ENCODE data around the gene AEBP2.

Gene AEBP2

DNA sequence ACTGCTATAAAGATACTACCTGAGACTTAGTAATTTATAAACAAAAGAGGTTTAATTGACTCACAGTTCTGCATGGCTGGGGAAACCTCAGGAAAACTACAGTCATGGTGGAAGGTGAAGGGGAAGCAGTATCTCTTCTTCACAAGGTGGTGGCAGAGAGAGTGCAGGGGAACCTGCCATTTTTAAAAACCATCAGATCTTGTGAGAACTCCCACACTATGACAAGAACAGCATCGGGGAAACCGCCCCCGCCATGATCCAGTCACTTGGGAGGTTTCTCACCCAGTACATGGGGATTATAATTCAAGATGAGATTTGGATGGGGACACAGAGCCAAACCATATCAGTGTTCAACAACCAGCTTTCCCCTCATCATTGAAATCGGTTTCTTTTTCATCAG, 49.9 kb downstream of the AEBP2 start:
- no peak for DNase-seq (ENCODE audit: low read depth)
- TF ChIP-seq, protein P1, sequence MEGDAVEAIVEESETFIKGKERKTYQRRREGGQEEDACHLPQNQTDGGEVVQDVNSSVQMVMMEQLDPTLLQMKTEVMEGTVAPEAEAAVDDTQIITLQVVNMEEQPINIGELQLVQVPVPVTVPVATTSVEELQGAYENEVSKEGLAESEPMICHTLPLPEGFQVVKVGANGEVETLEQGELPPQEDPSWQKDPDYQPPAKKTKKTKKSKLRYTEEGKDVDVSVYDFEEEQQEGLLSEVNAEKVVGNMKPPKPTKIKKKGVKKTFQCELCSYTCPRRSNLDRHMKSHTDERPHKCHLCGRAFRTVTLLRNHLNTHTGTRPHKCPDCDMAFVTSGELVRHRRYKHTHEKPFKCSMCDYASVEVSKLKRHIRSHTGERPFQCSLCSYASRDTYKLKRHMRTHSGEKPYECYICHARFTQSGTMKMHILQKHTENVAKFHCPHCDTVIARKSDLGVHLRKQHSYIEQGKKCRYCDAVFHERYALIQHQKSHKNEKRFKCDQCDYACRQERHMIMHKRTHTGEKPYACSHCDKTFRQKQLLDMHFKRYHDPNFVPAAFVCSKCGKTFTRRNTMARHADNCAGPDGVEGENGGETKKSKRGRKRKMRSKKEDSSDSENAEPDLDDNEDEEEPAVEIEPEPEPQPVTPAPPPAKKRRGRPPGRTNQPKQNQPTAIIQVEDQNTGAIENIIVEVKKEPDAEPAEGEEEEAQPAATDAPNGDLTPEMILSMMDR (IDR thresholded peaks at IDR 0.05; ENCODE audit: low read length, missing control alignments) = no peak
- no peak overlapping the region for H3K4me3 ChIP-seq (replicated peaks; ENCODE audit: low read depth, low read length)

DNA sequence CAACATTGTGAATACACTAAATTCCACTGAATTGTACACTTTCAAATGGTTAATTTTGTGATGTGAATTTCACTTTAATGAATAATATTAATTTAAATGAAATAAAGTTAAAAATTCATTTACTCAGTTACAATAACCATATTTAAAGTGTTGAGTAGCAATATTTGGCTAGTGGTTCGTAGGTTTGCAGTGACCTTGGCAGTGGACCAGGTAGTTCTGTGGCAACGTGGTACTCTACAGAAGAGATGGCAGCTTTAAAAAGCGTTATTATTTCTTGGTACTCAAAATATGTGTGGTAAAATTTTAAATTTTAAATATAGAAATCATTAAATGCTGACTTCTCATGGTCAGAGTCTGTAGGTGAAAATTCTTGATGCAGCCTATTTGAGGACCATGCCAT, 51.6 kb downstream of the AEBP2 start:
- TF ChIP-seq, protein P1 (IDR thresholded peaks at IDR 0.05; ENCODE audit: low read length, missing control alignments) = no peak
- no peak overlapping the region for H3K4me3 ChIP-seq (replicated peaks; ENCODE audit: low read depth, low read length)
- no peak for DNase-seq (ENCODE audit: low read depth)

DNA sequence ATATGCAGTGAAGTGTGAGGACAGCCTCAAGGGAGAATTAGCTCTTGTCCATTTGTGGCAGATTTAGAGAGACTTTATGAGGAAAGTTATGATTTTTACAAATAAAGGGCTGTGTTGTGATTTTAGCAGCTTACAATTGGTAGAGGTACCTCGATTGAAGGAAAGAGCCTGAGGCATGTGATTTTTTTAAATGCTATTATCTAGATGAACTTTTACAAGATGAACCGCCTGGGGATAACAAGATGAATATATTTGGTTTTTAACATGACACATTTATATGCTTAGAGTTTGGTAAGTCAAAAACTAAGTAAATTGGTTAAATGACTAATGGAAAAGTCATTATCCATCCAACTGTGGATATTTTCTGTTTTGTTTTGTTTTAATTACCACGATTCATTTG, 52.6 kb downstream of the AEBP2 start:
- TF ChIP-seq, protein P1 (IDR thresholded peaks at IDR 0.05; ENCODE audit: low read length, missing control alignments) = no peak
- DNase-seq (ENCODE audit: low read depth) = no peak
- H3K4me3 ChIP-seq (replicated peaks; ENCODE audit: low read depth, low read length) = no peak overlapping the region

DNA sequence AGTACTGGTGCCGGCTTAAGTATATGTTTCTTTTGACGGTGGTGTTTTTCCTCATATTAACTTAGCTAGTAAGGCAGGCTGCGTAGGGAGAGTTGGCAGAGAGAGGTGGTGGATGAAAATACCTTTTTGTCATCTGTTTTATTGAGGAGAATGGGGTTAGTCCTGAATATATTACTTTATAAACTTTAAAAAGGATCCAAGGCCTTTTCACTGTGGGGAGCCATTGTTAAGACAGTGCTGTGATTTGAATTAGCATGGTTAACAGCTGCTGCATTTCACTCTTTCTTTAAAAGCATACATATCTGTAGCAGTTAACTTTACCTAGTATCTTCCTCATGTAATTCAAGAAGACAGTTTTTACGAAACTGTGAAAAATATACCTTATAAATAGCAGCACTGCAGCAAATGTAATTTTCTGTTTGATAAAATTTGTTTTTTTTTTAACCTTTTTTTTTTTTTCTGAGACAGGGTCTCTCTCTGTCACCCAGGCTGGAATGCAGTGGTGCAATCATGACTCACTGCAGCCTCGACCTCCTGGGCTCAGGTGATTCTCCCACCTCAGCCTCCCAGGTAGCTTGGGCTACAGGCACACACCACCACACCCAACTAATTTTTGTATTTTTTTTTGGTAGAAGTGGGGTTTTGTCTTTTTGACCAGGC, 57.1 kb downstream of the AEBP2 start:
- H3K4me3 ChIP-seq (replicated peaks; ENCODE audit: low read depth, low read length) = no peak overlapping the region
- TF ChIP-seq, protein P1 (IDR thresholded peaks at IDR 0.05; ENCODE audit: low read length, missing control alignments) = no peak
- no peak for DNase-seq (ENCODE audit: low read depth)

DNA sequence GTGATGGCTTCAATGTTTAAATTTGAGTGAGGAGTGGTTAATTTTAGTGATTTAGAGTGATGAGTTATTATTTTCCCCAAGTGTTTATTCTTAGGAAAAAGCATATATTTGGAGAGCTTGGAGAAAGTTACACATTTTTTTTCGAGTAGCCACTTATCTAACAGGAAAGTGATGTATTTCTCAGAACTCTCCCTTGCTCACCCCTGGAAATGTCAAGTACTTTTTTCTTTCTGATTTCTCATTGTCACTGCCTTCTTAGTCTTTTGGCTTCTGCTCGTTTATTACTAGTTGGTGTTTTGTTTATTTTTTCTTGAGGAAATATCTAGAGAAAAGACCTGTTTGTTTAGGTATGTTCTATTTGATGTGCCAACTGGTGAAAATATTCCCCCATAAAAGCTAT, 58.8 kb downstream of the AEBP2 start:
- H3K4me3 ChIP-seq (replicated peaks; ENCODE audit: low read depth, low read length) = no peak overlapping the region
- DNase-seq (ENCODE audit: low read depth) = no peak
- TF ChIP-seq, protein P1 (IDR thresholded peaks at IDR 0.05; ENCODE audit: low read length, missing control alignments) = no peak

DNA sequence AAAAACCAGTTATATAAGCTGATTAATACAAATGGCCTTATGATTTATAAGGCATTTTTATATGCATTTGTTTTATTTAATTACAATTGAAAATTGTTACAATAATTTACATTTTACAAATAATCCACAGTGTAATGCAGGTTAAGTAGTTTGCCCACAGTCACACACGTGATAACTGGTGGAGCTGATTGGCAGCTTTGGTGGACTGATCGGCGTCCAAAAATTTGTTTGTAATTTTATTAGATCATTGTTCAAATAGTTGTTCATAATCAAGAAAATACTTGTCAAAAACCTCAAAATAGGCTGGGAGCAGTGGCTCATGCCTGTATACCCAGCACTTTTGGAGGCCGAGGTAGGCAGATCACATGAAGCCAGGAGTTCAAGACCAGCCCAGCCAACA, 59.7 kb downstream of the AEBP2 start:
- DNase-seq (ENCODE audit: low read depth) = no peak
- TF ChIP-seq, protein P1 (IDR thresholded peaks at IDR 0.05; ENCODE audit: low read length, missing control alignments) = no peak
- H3K4me3 ChIP-seq (replicated peaks; ENCODE audit: low read depth, low read length) = no peak overlapping the region

DNA sequence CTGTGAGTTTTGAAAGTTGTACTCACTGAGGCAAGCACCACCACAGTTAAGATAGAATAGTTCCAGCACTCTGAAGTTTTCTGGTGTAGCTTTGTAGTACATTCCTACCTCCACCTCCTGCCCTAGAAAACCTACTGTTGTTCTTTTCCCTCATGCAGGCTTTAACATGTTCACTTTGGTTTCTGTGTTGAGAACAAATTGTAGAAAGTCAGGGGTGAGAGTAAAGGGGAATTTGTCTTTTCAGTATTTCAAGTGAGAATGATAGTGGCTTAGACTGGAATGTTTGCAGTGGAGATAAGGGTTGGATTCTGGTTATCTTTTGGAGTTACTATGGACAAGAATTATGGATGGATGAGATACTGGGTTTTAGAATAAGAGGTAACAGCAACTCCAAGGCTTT, 67.2 kb downstream of the AEBP2 start:
- DNase-seq (ENCODE audit: low read depth) = no peak
- TF ChIP-seq, protein P1 (IDR thresholded peaks at IDR 0.05; ENCODE audit: low read length, missing control alignments) = no peak
- no peak overlapping the region for H3K4me3 ChIP-seq (replicated peaks; ENCODE audit: low read depth, low read length)

Data from fibroblast of pulmonary artery (primary cell).